GM18870 (cell line): Measurements from ENCODE around the gene NUP42.
"Not testable (repeated sequence)": the region's sequence is repeated elsewhere in the genome, so short reads cannot be mapped to it uniquely, and the experiment has no call there.

ENCODE experiments used
- ATAC-seq: cut with Tn5 transposase; IDR thresholded peaks from one replicate; pipeline ENCODE4 v1.9.1; 2021; ENCODE audit warnings: moderate library complexity; ENCODE audit not compliant: unreplicated experiment

The NUP42 gene

GRCh38 chr7:23200331-23200730 lies 18.5 kb downstream of the NUP42 start:
- no peak for ATAC-seq

DNA sequence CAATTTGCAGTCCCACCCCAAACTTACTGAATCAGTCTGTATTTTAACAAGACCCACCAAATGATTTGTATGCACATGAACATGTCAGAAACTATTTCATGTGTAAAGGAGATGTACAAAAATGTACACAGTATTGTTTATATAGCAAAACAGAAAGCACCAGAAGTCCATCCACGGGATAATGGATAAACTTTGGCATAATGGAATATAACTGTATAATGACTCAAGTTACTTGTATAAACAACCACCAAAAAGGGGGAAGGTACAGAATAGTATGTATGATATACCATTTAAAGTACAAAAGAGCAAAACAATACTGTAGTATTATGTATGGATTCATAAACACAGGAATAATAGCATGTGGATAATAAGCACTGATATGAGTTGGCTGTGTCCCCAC lies 22.4 kb downstream of the NUP42 start:
- ATAC-seq = no peak

DNA sequence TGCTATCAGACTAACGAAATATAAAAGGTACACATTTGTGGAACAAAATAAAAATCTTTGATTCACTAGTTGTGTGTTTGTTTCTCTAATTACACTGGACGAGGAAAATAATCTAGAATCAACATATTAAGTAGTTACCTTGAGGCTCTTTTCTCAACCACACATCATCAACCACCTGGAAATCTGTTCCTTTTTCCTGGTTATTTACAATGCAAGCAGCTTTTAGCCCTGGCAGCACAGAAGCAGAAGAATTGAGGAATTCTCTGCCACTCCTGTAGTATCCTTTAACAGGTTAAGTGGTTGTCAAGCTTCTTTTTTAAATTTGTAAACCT lies 23.7 kb downstream of the NUP42 start:
- ATAC-seq = no peak

DNA sequence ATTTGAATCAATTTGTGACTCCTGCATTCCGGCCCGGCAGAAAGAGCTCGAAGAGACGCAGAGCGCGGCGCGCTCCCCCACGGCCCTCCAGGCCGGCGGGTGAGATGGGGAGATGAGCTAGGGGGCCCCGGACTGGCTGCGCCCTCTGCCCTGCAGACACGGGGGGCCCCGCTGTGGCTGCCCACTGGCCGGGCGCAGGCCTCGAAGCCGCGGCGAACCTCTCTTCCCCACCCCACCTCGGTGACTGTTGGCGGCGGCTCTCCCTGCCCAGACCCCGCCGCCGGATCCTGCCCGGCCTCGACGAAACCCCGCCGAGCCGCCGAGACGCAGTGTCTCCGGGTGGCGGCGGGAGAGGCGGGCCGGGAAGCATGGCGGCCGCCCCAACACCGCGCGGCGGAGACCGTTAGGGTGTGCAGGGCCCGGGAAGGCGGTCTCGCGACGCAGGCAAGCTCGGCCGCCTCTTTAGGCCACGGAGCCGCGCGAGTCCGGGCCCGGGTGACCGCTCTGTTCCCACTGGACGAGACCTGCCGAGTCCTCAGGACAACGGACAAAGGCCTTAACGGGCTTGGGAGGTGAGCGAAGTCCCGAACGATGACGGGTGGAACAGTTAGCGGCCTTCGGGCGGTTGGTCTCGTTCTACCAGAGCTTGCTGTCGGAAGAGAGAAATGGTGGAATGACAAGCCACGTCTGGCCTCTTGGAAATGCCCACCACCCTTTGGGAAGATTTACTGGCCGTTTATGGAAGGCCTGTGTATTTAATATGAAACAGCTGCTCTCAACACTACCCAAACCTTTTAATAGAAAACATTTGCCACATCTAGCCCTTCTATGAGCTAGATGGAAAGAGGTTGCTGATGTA lies 24.3 kb downstream of the NUP42 start:
- ATAC-seq = no peak

DNA sequence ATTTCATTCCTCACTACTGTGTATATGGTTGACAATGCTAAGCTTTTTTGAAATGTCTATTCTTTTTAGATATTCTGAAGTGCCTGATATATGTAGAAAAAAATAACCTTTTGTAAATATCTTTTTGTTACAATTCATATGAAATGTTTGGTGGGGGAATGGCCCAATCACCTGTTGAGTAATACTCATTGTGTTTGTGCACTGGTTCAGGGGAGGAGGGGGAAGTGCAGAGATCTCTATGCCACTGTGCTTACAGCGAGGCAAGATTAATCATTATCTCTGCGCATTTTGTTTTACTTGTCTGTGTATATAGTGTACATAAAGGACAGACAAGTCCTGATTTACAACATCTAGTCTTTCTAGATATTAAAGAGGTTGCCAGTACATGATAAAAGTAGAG lies 25.2 kb downstream of the NUP42 start:
- no peak for ATAC-seq

GRCh38 chr7:23207884-23208283 lies 26.0 kb downstream of the NUP42 start:
- no peak for ATAC-seq

GRCh38 chr7:23208316-23208715 lies 26.5 kb downstream of the NUP42 start:
- no peak for ATAC-seq

DNA sequence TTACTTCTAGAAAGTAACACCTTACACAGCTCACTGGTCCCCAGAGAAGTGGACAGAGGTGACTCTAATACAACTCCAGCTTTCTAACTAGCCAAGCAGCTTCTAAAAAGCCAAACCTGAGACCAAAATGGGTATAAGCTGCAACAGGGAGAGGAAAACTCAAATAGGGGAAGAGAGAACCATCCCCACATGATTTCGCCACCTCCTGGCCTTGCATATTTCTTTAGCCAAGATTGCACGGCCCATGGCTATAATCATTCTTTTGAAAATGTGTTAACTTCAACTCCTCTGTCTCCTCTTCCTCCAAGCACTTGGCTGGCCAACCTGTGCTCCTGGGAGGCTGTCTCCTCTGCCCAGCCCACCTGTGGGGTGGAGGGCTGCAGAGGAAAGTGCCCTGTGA lies 28.7 kb downstream of the NUP42 start:
- no peak for ATAC-seq

DNA sequence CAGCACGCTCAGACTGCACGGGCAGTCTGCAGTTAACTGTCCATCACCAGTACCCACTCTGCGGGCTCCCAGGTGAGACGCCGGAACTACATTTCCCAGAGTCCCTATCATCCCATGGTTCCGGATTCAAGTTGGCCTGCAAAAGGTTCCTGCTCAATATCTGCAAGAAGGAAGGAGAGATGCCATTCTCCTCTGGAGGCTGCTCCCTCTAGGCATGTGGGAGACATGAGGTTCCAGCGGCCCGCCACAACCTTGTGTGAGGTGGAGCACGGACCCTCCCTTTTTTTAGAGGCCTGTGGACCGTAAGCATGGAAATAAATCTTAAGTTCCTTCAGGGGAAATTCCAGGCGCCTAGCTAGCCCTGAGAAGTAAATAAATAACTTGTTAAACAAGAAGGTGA lies 29.7 kb downstream of the NUP42 start:
- ATAC-seq = no peak

GRCh38 chr7:23212395-23212794 lies 30.5 kb downstream of the NUP42 start:
- no peak for ATAC-seq

- no peak for ATAC-seq
These were observed 31.0 kb downstream of the NUP42 start for GRCh38 chr7:23212841-23213240.

DNA sequence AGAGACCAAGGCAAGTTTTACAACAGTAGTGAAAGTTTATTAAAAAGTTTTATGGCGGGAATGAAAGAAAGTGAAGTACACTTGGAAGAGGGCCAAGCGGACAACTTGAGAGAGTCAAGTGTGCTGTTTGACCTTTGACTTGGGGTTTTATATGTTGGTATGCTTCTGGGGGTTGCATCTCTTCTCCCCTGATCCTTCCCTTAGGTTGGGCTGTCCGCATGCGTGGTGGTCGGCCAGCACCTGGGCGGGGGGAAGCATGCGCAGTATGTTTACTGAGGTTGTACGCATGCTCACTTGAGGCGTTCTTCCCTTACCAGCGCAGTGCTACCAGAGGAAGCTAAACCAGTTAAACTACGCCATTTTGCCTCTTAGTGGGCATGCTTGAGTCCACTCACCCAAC lies 31.9 kb downstream of the NUP42 start:
- ATAC-seq = no peak

GRCh38 chr7:23214423-23214822 lies 32.6 kb downstream of the NUP42 start:
- no peak for ATAC-seq

DNA sequence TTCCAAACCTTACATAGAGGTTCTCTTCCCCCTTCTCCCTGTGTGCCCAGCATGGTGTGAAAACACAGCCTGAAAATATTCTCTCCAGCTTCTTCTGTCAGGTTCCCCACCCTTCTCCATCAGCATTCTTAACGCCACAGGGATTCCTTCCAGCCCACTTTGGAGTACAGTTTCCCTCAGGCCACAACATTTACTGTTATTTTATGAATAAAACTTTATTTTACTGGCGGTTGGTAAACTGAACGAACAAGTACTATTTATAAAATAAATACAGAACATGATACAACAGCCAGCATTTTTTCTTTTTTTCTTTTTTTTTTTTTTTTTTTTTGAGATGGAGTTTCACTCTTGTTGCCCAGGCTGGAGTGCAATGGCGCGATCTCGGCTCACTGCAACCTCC lies 33.1 kb downstream of the NUP42 start:
- ATAC-seq = no peak

DNA sequence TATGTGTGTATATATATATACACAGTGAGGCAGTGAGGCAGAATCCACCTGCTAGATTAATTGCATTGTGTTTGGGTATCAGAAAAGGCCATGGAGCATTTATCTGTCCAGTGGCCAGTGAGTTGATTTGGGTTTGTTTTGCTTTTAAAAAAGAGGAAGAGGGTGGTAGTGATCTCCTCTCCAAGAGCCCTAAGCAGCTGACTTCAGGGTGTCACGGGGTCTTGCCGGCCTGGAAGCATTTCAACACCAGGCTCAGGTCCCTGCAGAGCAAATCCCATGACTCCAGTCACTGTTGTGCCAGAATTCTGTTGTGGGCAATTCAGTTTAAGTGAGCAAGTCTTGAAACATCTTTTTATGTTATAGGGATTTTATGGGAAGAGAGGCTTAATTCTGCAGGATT lies 34.2 kb downstream of the NUP42 start:
- ATAC-seq = no peak

DNA sequence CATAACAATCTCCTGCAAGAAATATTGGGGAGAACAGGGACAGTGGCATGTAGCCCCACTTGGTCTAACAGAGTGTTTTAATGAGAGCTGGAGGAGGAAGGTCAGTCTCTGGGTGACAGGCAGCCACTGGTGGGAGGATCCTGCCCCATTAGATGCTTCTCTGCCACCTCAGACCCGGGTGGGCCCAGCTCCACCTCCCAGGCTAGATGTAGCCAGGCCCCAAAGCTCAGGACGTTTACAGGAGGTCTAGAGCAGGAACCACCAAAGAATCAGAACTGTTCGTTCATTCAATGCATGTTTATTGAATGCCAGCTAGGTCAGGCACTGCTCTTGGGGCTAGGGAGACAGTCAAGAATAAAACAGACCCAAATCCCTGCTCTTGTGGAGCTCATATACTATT lies 36.3 kb downstream of the NUP42 start:
- no peak for ATAC-seq

DNA sequence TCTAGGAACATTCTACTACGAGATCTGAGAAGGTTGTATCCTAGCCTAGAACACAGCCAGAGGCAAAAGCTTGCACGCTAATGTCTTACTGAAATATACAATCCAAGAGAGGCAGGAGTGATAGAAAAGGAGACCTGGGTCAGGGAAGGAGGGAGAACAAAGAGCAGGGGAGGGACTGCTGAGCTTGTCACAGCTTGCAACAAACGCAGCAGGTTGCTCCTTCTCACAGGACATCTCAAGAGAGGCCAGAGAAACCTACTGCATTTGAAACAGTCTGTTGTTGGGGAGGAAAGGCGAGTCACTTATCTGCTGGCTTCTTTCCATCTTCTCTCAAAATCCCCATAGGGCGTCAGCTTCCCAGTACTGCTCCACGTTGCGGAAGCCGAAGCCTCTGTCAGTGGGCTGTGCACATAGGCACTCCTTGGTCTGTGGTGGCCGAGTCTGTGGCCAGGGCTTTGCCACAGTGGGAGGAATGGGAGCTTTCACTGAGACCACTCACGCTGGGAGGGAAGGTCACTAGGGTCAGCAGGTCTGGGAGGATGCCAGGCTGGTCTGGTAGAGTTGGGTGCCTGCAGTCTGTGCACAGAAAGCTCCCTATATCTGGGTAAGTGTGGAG lies 39.0 kb downstream of the NUP42 start:
- no peak for ATAC-seq

GRCh38 chr7:23222439-23223030 lies 40.7 kb downstream of the NUP42 start:
- ATAC-seq = no peak

GRCh38 chr7:23224364-23224763 lies 42.5 kb downstream of the NUP42 start:
- ATAC-seq = not testable (repeated sequence)

DNA sequence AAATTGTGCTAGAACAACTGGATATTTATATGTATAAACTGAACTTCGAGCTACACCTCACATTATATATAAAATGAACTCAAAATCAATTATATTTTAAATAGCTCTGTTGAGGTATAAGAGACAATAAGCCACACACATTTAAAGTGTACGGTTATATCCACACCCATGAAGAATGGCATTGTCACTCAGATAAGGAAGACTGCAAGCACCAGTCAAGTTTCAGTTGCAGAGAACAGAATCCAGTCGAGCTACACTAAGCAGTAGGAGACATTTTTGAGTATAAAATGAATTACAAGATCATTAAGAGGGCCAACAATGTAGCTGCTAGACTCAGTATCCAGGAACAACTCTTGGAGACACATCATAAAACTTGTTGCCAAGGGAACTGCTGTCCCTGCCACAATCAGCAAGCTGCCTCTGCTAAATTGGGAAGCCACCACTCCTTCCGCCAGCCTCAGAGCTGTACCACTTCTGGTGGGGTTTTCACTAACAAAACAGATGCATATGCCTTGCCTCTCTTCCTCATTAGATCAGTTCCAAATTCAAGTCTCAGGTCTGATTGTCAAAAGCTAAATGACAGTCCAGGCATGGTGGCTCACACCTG lies 45.1 kb downstream of the NUP42 start:
- ATAC-seq = no peak

GRCh38 chr7:23228412-23228811 lies 46.6 kb downstream of the NUP42 start:
- no peak for ATAC-seq

GRCh38 chr7:23230641-23231101 lies 48.8 kb downstream of the NUP42 start:
- ATAC-seq = no peak
